H1 (cell line): Measurements from ENCODE around the gene SLC35G4. TPM values are rescaled to one million over a fixed set of nuclear protein-coding genes. Genes with fewer than 3 reads are reported as not detected.

Experiments
- CTCF ChIA-PET: fragments of 300-600 bp; sonication (Branson Sonifier 250); formaldehyde crosslinking; loops from one replicate; lab custom pipeline; 2021; ENCODE audit not compliant: partially characterized antibody; lab: Charles Lee
- POLR2A ChIA-PET: fragments of 300-600 bp; sonication (Branson Sonifier 250); formaldehyde crosslinking; loops from one replicate; lab custom pipeline; 2021; ENCODE audit warnings: inconsistent platforms; ENCODE audit not compliant: partially characterized antibody; lab: Charles Lee
- DNase-seq, 2 experiments: peaks; one replicate each; pipeline versions ENCODE4 v3.0.0 to v3.0.0-alpha.2; 2010 to 2022; ENCODE audit warnings: low spot score in 2 of 2, low read depth in 1 of 2, mixed read lengths in 1 of 2
- FAIRE-seq: peaks from 2 replicates; lab custom pipeline; 2011; peaks lifted over from hg19 to GRCh38; lab: Jason Lieb, UNC
- H2AFZ ChIP-seq: 2 replicates; pipeline ENCODE4 v1.8.1; 2012; ENCODE audit warnings: low read length, inconsistent platforms
- H2AK5ac ChIP-seq: 2 replicates; pipeline ENCODE4 v1.6.1; 2013; ENCODE audit warnings: low read depth, low read length
- H2BK120ac ChIP-seq: replicated peaks from 2 replicates; pipeline ENCODE3; 2013; ENCODE audit warnings: low read depth, low read length, inconsistent platforms
- H2BK12ac ChIP-seq: 2 replicates; pipeline ENCODE4 v1.6.1; 2013; ENCODE audit warnings: low read depth, low read length
- H2BK15ac ChIP-seq: 2 replicates; pipeline ENCODE4 v1.6.1; 2013; ENCODE audit warnings: low read length
- H2BK20ac ChIP-seq: 2 replicates; pipeline ENCODE4 v1.6.1; 2013; ENCODE audit warnings: low read length
- H2BK5ac ChIP-seq: 2 replicates; pipeline ENCODE4 v1.6.1; 2013; ENCODE audit warnings: low read depth, low read length
- H3K14ac ChIP-seq: 2 replicates; pipeline ENCODE4 v1.6.1; 2013; ENCODE audit warnings: inconsistent platforms; ENCODE audit not compliant: insufficient read length
- H3K18ac ChIP-seq: 2 replicates; pipeline ENCODE4 v1.6.1; 2013; ENCODE audit warnings: low read length; ENCODE audit errors: extremely low read depth
- H3K23ac ChIP-seq: 2 replicates; pipeline ENCODE4 v1.6.1; 2013; ENCODE audit warnings: inconsistent platforms; ENCODE audit not compliant: insufficient read length
- H3K23me2 ChIP-seq: 2 replicates; pipeline ENCODE4 v1.6.1; 2013; ENCODE audit warnings: low read depth, low read length
- H3K27ac ChIP-seq: 2 replicates; pipeline ENCODE4 v1.6.1; 2011; ENCODE audit warnings: low read depth, low read length, inconsistent platforms
- H3K27me3 ChIP-seq, 4 experiments: replicated peaks in 1 of 4; 1 replicate in 1 of 4; 2 replicates in 3 of 4; pipeline versions ENCODE4 v1.6.1 to v1.8.1; 2011 to 2013; ENCODE audit warnings: low read length in 3 of 4, mild to moderate bottlenecking in 3 of 4, inconsistent platforms in 2 of 4, mixed read lengths in 2 of 4, moderate library complexity in 1 of 4; ENCODE audit not compliant: control insufficient read depth in 3 of 4, insufficient read depth in 3 of 4; ENCODE audit errors: extremely low read depth in 1 of 4
- H3K36me3 ChIP-seq, 4 experiments: 2 replicates each; pipeline versions ENCODE4 v1.6.1 to v1.8.1; 2011 to 2013; ENCODE audit warnings: mild to moderate bottlenecking in 4 of 4, low read length in 3 of 4, moderate library complexity in 2 of 4, control low read depth in 1 of 4, inconsistent platforms in 1 of 4; ENCODE audit not compliant: insufficient read depth in 4 of 4, control insufficient read depth in 2 of 4
- H3K4ac ChIP-seq: replicated peaks from 2 replicates; pipeline ENCODE3; 2013; ENCODE audit warnings: low read length, low read depth, mixed read lengths, inconsistent platforms; ENCODE audit not compliant: insufficient read length
- H3K4me1 ChIP-seq, 4 experiments: replicated peaks in 1 of 4; 1 replicate in 1 of 4; 2 replicates in 3 of 4; pipeline versions ENCODE4 v1.6.1 to v1.8.1; 2011 to 2013; ENCODE audit warnings: low read length in 3 of 4, inconsistent platforms in 2 of 4, mixed read lengths in 1 of 4; ENCODE audit not compliant: insufficient read depth in 4 of 4, control insufficient read depth in 3 of 4
- H3K4me2 ChIP-seq, 2 experiments: 2 replicates each; pipeline versions ENCODE4 v1.6.1 to v1.8.1; 2011 to 2013; ENCODE audit warnings: low read depth in 2 of 2, low read length in 2 of 2, control low read depth in 1 of 2, inconsistent platforms in 1 of 2, mild to moderate bottlenecking in 1 of 2; ENCODE audit not compliant: insufficient read depth in 1 of 2
- H3K4me3 ChIP-seq, 4 experiments: fragments of 200-600, 300-600 bp in 1 of 4; sonication (generic), shearing (Covaris generic), sonication (Bioruptor Twin) in 1 of 4; 2 replicates each; pipeline versions ENCODE4 v1.5.1 to v1.8.1; 2011 to 2016; ENCODE audit warnings: low read length in 4 of 4, low read depth in 3 of 4, control low read depth in 2 of 4, inconsistent platforms in 2 of 4, mild to moderate bottlenecking in 2 of 4, mixed read lengths in 1 of 4, moderate library complexity in 1 of 4; ENCODE audit not compliant: insufficient read depth in 2 of 4; ENCODE audit errors: extremely low read depth in 1 of 4
- H3K56ac ChIP-seq: replicated peaks from 2 replicates; pipeline ENCODE3; 2013; ENCODE audit warnings: low read depth, mild to moderate bottlenecking, mixed read lengths, low read length, inconsistent platforms; ENCODE audit not compliant: insufficient read length
- H3K79me1 ChIP-seq: 2 replicates; pipeline ENCODE4 v1.6.1; 2013; ENCODE audit warnings: low read depth, low read length, control low read depth
- H3K79me2 ChIP-seq, 2 experiments: 2 replicates each; pipeline versions ENCODE4 v1.6.1 to v1.8.1; 2012 to 2013; ENCODE audit warnings: low read length in 2 of 2, mild to moderate bottlenecking in 2 of 2, inconsistent platforms in 1 of 2; ENCODE audit not compliant: insufficient read depth in 2 of 2, control insufficient read depth in 1 of 2
- H3K9ac ChIP-seq, 4 experiments: replicated peaks in 1 of 4; 1 replicate in 1 of 4; 2 replicates in 3 of 4; pipeline versions ENCODE4 v1.6.1 to v1.8.1; 2011 to 2013; ENCODE audit warnings: low read depth in 3 of 4, low read length in 3 of 4, control low read depth in 2 of 4, mild to moderate bottlenecking in 2 of 4, moderate library complexity in 2 of 4, inconsistent platforms in 1 of 4; ENCODE audit errors: extremely low read depth in 1 of 4
- H3K9me3 ChIP-seq, 2 experiments: 2 replicates each; pipeline versions ENCODE4 v1.6.1 to v1.8.1; 2012 to 2013; ENCODE audit warnings: mild to moderate bottlenecking in 2 of 2, moderate library complexity in 2 of 2, control low read depth in 1 of 2, inconsistent platforms in 1 of 2, low read depth in 1 of 2, low read length in 1 of 2, mixed read lengths in 1 of 2; ENCODE audit not compliant: insufficient read depth in 2 of 2
- H4K20me1 ChIP-seq, 2 experiments: replicated peaks in 1 of 2; 2 replicates each; pipeline versions ENCODE3 to v1.8.1; 2011 to 2013; ENCODE audit warnings: inconsistent platforms in 2 of 2, low read length in 2 of 2, mild to moderate bottlenecking in 1 of 2; ENCODE audit not compliant: insufficient read depth in 2 of 2, control insufficient read depth in 1 of 2
- H4K5ac ChIP-seq: 2 replicates; pipeline ENCODE4 v1.6.1; 2013; ENCODE audit warnings: low read length, low read depth, mixed read lengths, inconsistent platforms; ENCODE audit not compliant: insufficient read length
- H4K8ac ChIP-seq: 2 replicates; pipeline ENCODE4 v1.8.0; 2013; ENCODE audit warnings: mild to moderate bottlenecking, moderate library complexity, low read length, inconsistent platforms; ENCODE audit not compliant: insufficient read depth; ENCODE audit errors: extremely low read depth
- H4K91ac ChIP-seq: replicated peaks from 2 replicates; pipeline ENCODE3; 2013; ENCODE audit warnings: low read length, mixed read lengths, inconsistent platforms; ENCODE audit not compliant: insufficient read length
- CTCF ChIP-seq, 3 experiments: IDR thresholded peaks; 1 replicate in 2 of 3; 2 replicates in 1 of 3; pipeline versions ENCODE4 v1.5.1 to v1.6.1; 2011; ENCODE audit warnings: low read length in 3 of 3, mild to moderate bottlenecking in 3 of 3, inconsistent platforms in 2 of 3, low read depth in 1 of 3, moderate library complexity in 1 of 3; ENCODE audit not compliant: insufficient read depth in 1 of 3; ENCODE audit errors: control extremely low read depth in 1 of 3
- JUND ChIP-seq: IDR thresholded peaks from 2 replicates; pipeline ENCODE4 v1.6.1; 2011; ENCODE audit warnings: mild to moderate bottlenecking, improper control_type of control experiment, low read length
- NRF1 ChIP-seq: IDR thresholded peaks from 2 replicates; pipeline ENCODE4 v1.6.1; 2011; ENCODE audit warnings: mild to moderate bottlenecking, low read depth, low read length, improper control_type of control experiment
- SAP30 ChIP-seq: fragments of 300-600 bp; sonication (generic); IDR thresholded peaks from 2 replicates; pipeline ENCODE4 v1.7.1; 2012; ENCODE audit warnings: low read length, moderate library complexity, mild to moderate bottlenecking, inconsistent platforms; ENCODE audit not compliant: insufficient read depth, insufficient replicate concordance
- SP4 ChIP-seq: IDR thresholded peaks from 2 replicates; pipeline ENCODE4 v1.6.1; 2012; ENCODE audit warnings: low read length, inconsistent platforms
- SUZ12 ChIP-seq: fragments of 200-600 bp; sonication (generic); IDR thresholded peaks from 2 replicates; pipeline ENCODE4 v1.6.1; 2012; ENCODE audit warnings: mild to moderate bottlenecking, inconsistent platforms, low read length, moderate library complexity, mixed read lengths
- TAF7 ChIP-seq: optimal IDR thresholded peaks from 2 replicates; pipeline ENCODE3; 2011; ENCODE audit warnings: low read depth, mild to moderate bottlenecking, inconsistent platforms, low read length, moderate library complexity, borderline replicate concordance
- TBP ChIP-seq: IDR thresholded peaks from 2 replicates; pipeline ENCODE4 v1.6.1; 2011; ENCODE audit warnings: low read depth, low read length, improper control_type of control experiment
- TCF12 ChIP-seq: IDR thresholded peaks from 2 replicates; pipeline ENCODE4 v1.6.1; 2011; ENCODE audit warnings: low read depth, mild to moderate bottlenecking, low read length
- WGBS, 2 experiments: shearing (Covaris generic) in 1 of 2; methylation state at CpG; one replicate each; pipeline versions ENCODE4 v1.1.6 to v1.1.7; 2013 to 2015; ENCODE audit warnings: low lambda C conversion rate in 2 of 2, mixed read lengths in 2 of 2, inconsistent platforms in 1 of 2, low coverage in 1 of 2, missing lambda C conversion rate in 1 of 2; ENCODE audit not compliant: insufficient replicate concordance in 2 of 2, insufficient coverage in 1 of 2, insufficient read length in 1 of 2; ENCODE audit errors: extremely low coverage in 1 of 2, missing lambda C conversion rate in 1 of 2; 5-methylcytosine and 5-hydroxymethylcytosine counted together
- polyA plus RNA-seq, 7 experiments: library from polyadenylated mRNA; depleted of rRNA in 3 of 7; stranded (reverse) in 5 of 7; unstranded in 2 of 7; fragments of >200 nt in 5 of 7; fragments of 200-250 nt in 2 of 7; gene quantifications; 1 replicate in 5 of 7; 2 replicates in 1 of 7; 4 replicates in 1 of 7; pipeline versions ENCODE4 v1.2.1 to v1.2.3, GENCODE V29; 2011 to 2013; ENCODE audit warnings: missing spikeins in 2 of 7, mixed read lengths in 2 of 7
- total RNA-seq: library from RNA; stranded (reverse); fragmentation: NEBNext Ultra II Directional; extraction: Animal tissue kit (Norgen Biotek cat#: 25700); gene quantifications from 2 replicates; pipeline ENCODE4 v1.2.1, GENCODE V29; 2021

Gene SLC35G4
- total and polyA plus RNA-seq, 2 of the 8 experiments (the other 6 are each of a cell fraction or from before 2014, with no cell fraction given) = not detected

GRCh38 chr18:11572201-11572600, 37.2 kb upstream of the SLC35G4 start:
- no peak overlapping the region for H4K5ac ChIP-seq
- no peaks in the 10 kb centered on the region for H3K79me2 ChIP-seq
- H3K4me2 ChIP-seq = no peak overlapping the region
- no peak overlapping the region for H3K18ac ChIP-seq
- no peak overlapping the region for H2BK12ac ChIP-seq
- H3K4ac ChIP-seq = no peak overlapping the region
- H3K4me3 ChIP-seq = no peak overlapping the region
- H2BK5ac ChIP-seq = no peak overlapping the region
- no peak overlapping the region for H2AFZ ChIP-seq
- H3K14ac ChIP-seq = no peak overlapping the region
- H3K23ac ChIP-seq = no peak overlapping the region
- H3K36me3 ChIP-seq = no peaks in the 10 kb centered on the region
- H3K27ac ChIP-seq = no peak overlapping the region
- no peak for DNase-seq
- H2BK120ac ChIP-seq = no peak overlapping the region
- H3K4me1 ChIP-seq = no peaks in the 10 kb centered on the region; a peak in 1 of 7 replicates
- H2BK20ac ChIP-seq = no peak overlapping the region
- H3K27me3 ChIP-seq = no peaks in the 10 kb centered on the region
- H3K56ac ChIP-seq = no peak overlapping the region
- H4K91ac ChIP-seq = no peak overlapping the region
- H3K9me3 ChIP-seq = no peaks in the 10 kb centered on the region
- H4K8ac ChIP-seq = no peak overlapping the region
- WGBS, 2 experiments = 89% methylated on average over 9 of the region's 9 CpGs; no CpG with 5 or more reads in 1 of the 2 experiments
- H3K23me2 ChIP-seq = no peaks in the 10 kb centered on the region
- no peak overlapping the region for H3K9ac ChIP-seq
- TF ChIP-seq TCF12 = no peak
- no peak for TF ChIP-seq JUND
- TF ChIP-seq TBP = no peak
- no peak for TF ChIP-seq CTCF (IDR thresholded peaks at IDR 0.05; ENCODE audit: control extremely low read depth in 1 of 3, insufficient read depth in 1 of 3, low read depth in 1 of 3, low read length in 3 of 3)
- no peak for TF ChIP-seq SAP30
- TF ChIP-seq TAF7 = no peak
- TF ChIP-seq NRF1 = no peak
- TF ChIP-seq SUZ12 = no peak
- TF ChIP-seq SP4 = no peak
- POLR2A ChIA-PET = no interaction called here
- no peak overlapping the region for H2BK15ac ChIP-seq
- FAIRE-seq = no peak
- no peaks in the 10 kb centered on the region for H3K79me1 ChIP-seq
- no peak overlapping the region for H2AK5ac ChIP-seq
- H4K20me1 ChIP-seq = no peaks in the 10 kb centered on the region
- CTCF ChIA-PET = interaction anchor here (0.9 to 1.9 kb wide), 3 partner anchors 9 to 19 kb away, joined by 3 to 6 read pairs (median 4); no protein-coding TSS in a partner anchor
